OCI-LY3 (cell line): ENCODE data around the gene TMEM256.

Experiments used
- H2AFZ ChIP-seq: fragments of 200-600, 300-600 bp; shearing (Covaris generic); 2 replicates; pipeline ENCODE4 v1.6.0; 2014; ENCODE audit warnings: antibody characterized with exemption, low read depth, low read length
- H3K27ac ChIP-seq: fragments of 200-600, 300-600 bp; sonication (generic); 2 replicates; pipeline ENCODE4 v1.5.1; 2014; ENCODE audit warnings: mild to moderate bottlenecking, low read length, moderate library complexity, mixed read lengths
- H3K27me3 ChIP-seq: fragments of 200-600, 300-600 bp; sonication (generic); 2 replicates; pipeline ENCODE4 v1.6.1; 2014; ENCODE audit warnings: low read depth, low read length, mixed read lengths
- H3K36me3 ChIP-seq: fragments of 200-600, 300-600 bp; sonication (generic); replicated peaks from 2 replicates; pipeline ENCODE3; 2014; ENCODE audit warnings: low read depth, low read length, mixed read lengths
- H3K4me1 ChIP-seq: fragments of 300-600, 200-600 bp; sonication (generic); 2 replicates; pipeline ENCODE4 v1.6.1; 2014; ENCODE audit warnings: low read length, mixed read lengths
- H3K4me2 ChIP-seq: fragments of 200-600, 300-600 bp; sonication (generic); 2 replicates; pipeline ENCODE4 v1.6.1; 2014; ENCODE audit warnings: low read length, mixed read lengths
- H3K4me3 ChIP-seq: fragments of 300-600, 200-600 bp; sonication (generic); 2 replicates; pipeline ENCODE4 v1.5.1; 2014; ENCODE audit warnings: antibody characterized with exemption, mild to moderate bottlenecking, low read length, moderate library complexity
- H3K79me2 ChIP-seq: fragments of 300-600, 200-600 bp; shearing (Covaris generic); 2 replicates; pipeline ENCODE4 v1.6.1; 2014; ENCODE audit warnings: mild to moderate bottlenecking, low read length, mixed read lengths
- H3K9ac ChIP-seq: fragments of 300-600, 200-600 bp; shearing (Covaris generic); 2 replicates; pipeline ENCODE4 v1.6.0; 2014; ENCODE audit warnings: mild to moderate bottlenecking, low read length, moderate library complexity
- H3K9me3 ChIP-seq: fragments of 200-600, 300-600 bp; shearing (Covaris generic); 2 replicates; pipeline ENCODE4 v1.6.1; 2014; ENCODE audit warnings: low read length, mixed read lengths; ENCODE audit not compliant: insufficient read depth
- H4K20me1 ChIP-seq: fragments of 200-600, 300-600 bp; sonication (generic); 2 replicates; pipeline ENCODE4 v1.6.1; 2016; ENCODE audit warnings: low read length, mixed read lengths; ENCODE audit not compliant: insufficient read depth
- CTCF ChIP-seq: fragments of 200-600, 300-600 bp; sonication (generic); IDR thresholded peaks from 2 replicates; pipeline ENCODE4 v1.5.1; 2014; ENCODE audit warnings: antibody characterized with exemption, low read length, low read depth
- EZH2phosphoT487 ChIP-seq: fragments of 200-600 bp; shearing (Covaris generic); IDR thresholded peaks from 2 replicates; pipeline ENCODE4 v1.6.1; 2018; ENCODE audit warnings: antibody characterized with exemption, mixed run types, low read depth

The TMEM256 gene

GRCh38 chr17:7410634-7411426 lies 6.9 kb upstream of the TMEM256 start:
- Histone ChIP-seq H3K27me3 (0 out of 2 replicates have a peak, but pooled peaks cover under 1% of the 10 kb centered on the region), H3K9me3 (no peaks in the 10 kb centered on the region), H3K9ac (no peak overlapping the region), H4K20me1 (no peaks in the 10 kb centered on the region), H2AFZ (no peak overlapping the region), H3K4me1 (peaks cover 1% of the 10 kb centered on the region; the same call in 1 of the 2 replicates), H3K79me2 (no peaks in the 10 kb centered on the region), H3K4me2 (no peak overlapping the region), H3K4me3 (no peak overlapping the region), H3K36me3 (no peaks in the 10 kb centered on the region), H3K27ac (no peak overlapping the region)
- TF ChIP-seq CTCF: no peak
- no peak for TF ChIP-seq EZH2phosphoT487

- Histone ChIP-seq H2AFZ (no peak overlapping the region), H3K4me3 (no peak overlapping the region), H3K9ac (no peak overlapping the region), H3K4me1 (peaks cover 5% of the 10 kb centered on the region), H3K27me3 (peaks cover 5% of the 10 kb centered on the region; the same call in 1 of the 2 replicates), H4K20me1 (no peaks in the 10 kb centered on the region), H3K9me3 (no peaks in the 10 kb centered on the region), H3K36me3 (no peaks in the 10 kb centered on the region), H3K79me2 (no peaks in the 10 kb centered on the region), H3K4me2 (no peak overlapping the region), H3K27ac (no peak overlapping the region)
- no peak for TF ChIP-seq EZH2phosphoT487
- TF ChIP-seq CTCF: no peak
Observed at GRCh38 chr17:7409716-7410115, 5.8 kb upstream of the TMEM256 start.

GRCh38 chr17:7408863-7409262 lies 5.0 kb upstream of the TMEM256 start:
- no peaks in the 10 kb centered on the region for H3K9me3 ChIP-seq
- no peak overlapping the region for H2AFZ ChIP-seq
- no peaks in the 10 kb centered on the region for H3K79me2 ChIP-seq
- no peaks in the 10 kb centered on the region for H4K20me1 ChIP-seq
- H3K27me3 ChIP-seq: peaks cover 5% of the 10 kb centered on the region; the same call in 1 of the 2 replicates
- no peak overlapping the region for H3K27ac ChIP-seq
- H3K9ac ChIP-seq: no peak overlapping the region
- H3K36me3 ChIP-seq: no peaks in the 10 kb centered on the region
- H3K4me1 ChIP-seq: peaks cover 5% of the 10 kb centered on the region
- no peak overlapping the region for H3K4me2 ChIP-seq
- no peak overlapping the region for H3K4me3 ChIP-seq
- TF ChIP-seq CTCF: no peak
- TF ChIP-seq EZH2phosphoT487: no peak

GRCh38 chr17:7408252-7408727 lies 4.4 kb upstream of the TMEM256 start:
- Histone ChIP-seq H3K27me3 (peaks cover 5% of the 10 kb centered on the region; the same call in 1 of the 2 replicates), H3K9me3 (no peaks in the 10 kb centered on the region), H3K4me3 (no peak overlapping the region), H3K79me2 (no peaks in the 10 kb centered on the region), H4K20me1 (no peaks in the 10 kb centered on the region), H3K4me1 (peaks cover 5% of the 10 kb centered on the region), H2AFZ (no peak overlapping the region), H3K4me2 (no peak overlapping the region), H3K27ac (no peak overlapping the region), H3K9ac (no peak overlapping the region), H3K36me3 (no peaks in the 10 kb centered on the region)
- TF ChIP-seq CTCF (no peak), EZH2phosphoT487 (no peak)
